Pancreas (tissue), 10 donors: ENCODE data around the gene BTNL3. TPM values are rescaled to one million over a fixed set of nuclear protein-coding genes. Genes with fewer than 3 reads are reported as not detected.
A peak's percentile ranks its signal among the peaks of the same experiment; 100 is the strongest.
"Not testable (repeated sequence)": the region's sequence is repeated elsewhere in the genome, so short reads cannot be mapped to it uniquely, and the experiment has no call there.

ENCODE experiments used
- ATAC-seq, 4 donors: fragments of 200-7000 bp; cut with Tn5 transposase; one replicate each; pipeline versions ENCODE4 v1.8.0 to v1.9.1; 2020; ENCODE audit warnings: mild to moderate bottlenecking in 4 of 4, moderate library complexity in 4 of 4
- DNase-seq, 6 donors: peaks; one replicate each; pipeline ENCODE4 v3.0.0-alpha.2; 2020
- FAIRE-seq: peaks from 2 replicates; lab custom pipeline; 2012; peaks lifted over from hg19 to GRCh38; lab: Jason Lieb, UNC
- H3K27ac ChIP-seq, 4 donors: fragments of 200-600 bp; sonication (generic); 1 replicate in 3 of 4; 2 replicates in 1 of 4; pipeline versions ENCODE4 v1.5.0 to v1.8.0; 2020
- H3K27me3 ChIP-seq, 4 donors: fragments of 200-600 bp; one replicate each; pipeline ENCODE4 v1.8.0; 2021
- H3K36me3 ChIP-seq, 3 donors: fragments of 200-600 bp; sonication (generic) in 1 of 3; one replicate each; pipeline versions ENCODE4 v1.5.0 to v1.8.0; 2020 to 2021
- H3K4me1 ChIP-seq, 3 donors: fragments of 200-600 bp; one replicate each; pipeline ENCODE4 v1.8.0; 2021
- H3K4me3 ChIP-seq, 4 donors: fragments of 200-600 bp; sonication (generic) in 2 of 4; one replicate each; pipeline versions ENCODE4 v1.5.0 to v1.8.0; 2020 to 2021
- H3K9me3 ChIP-seq, 4 donors: fragments of 200-600 bp; one replicate each; pipeline ENCODE4 v1.8.0; 2021
- WGBS, 2 donors: extraction: QIAGEN DNeasy Blood & Tissue Kit; methylation state at CpG; one replicate each; pipeline ENCODE4 v1.1.7; 2013; 5-methylcytosine and 5-hydroxymethylcytosine counted together
- intact Hi-C, 3 donors: fragments of 100-400 bp; cut with DNase I; formaldehyde crosslinking; loops; one replicate each; pipeline versions ENCODE4 v1.11.1 to v1.14.2; 2022
- polyA plus RNA-seq, 2 donors: library from polyadenylated mRNA; stranded (reverse); fragments of 200-250 nt; gene quantifications; one replicate each; pipeline ENCODE4 v1.2.3, GENCODE V29; 2013
- total RNA-seq, 6 donors: library from RNA; stranded (reverse); fragmentation: NEBNext Ultra II Directional in 4 of 6; extraction: Animal tissue kit (Norgen Biotek cat#: 25700) in 4 of 6; gene quantifications; one replicate each; pipeline versions ENCODE4 v1.2.1 to v1.2.4, GENCODE V29; 2021 to 2023
- TF ChIP-seq, protein P1 (sequence below), 4 donors: fragments of 200-600 bp; sonication (generic) in 3 of 4; IDR thresholded peaks; one replicate each; pipeline versions ENCODE4 v1.5.0 to v1.8.0; 2021; ENCODE audit warnings: antibody characterized with exemption in 4 of 4
- donor health status: healthy with polysubstance abuse.
- donor health status: DM: no; HTN: no; CAD: no; lungs with moderate emphysema.
- donor health status: DM: no; HTN: no; CAD: no.
- donor health status: control.
- donor health status: control.
- donor health status: Bipolar disorder and iron deficiency.
- donor health status: DM: yes; HTN: yes; CAD: no.
- donor health status: DM: no; HTN: no; CAD: no.
- donor health status: DM: no; HTN: no; CAD: no.
- donor health status: DM: yes; HTN: yes; CAD: no.

The BTNL3 gene
- total and polyA plus RNA-seq, 8 donors: 0.09 to 0.14 (median 0.14) TPM; not detected in 5

DNA sequence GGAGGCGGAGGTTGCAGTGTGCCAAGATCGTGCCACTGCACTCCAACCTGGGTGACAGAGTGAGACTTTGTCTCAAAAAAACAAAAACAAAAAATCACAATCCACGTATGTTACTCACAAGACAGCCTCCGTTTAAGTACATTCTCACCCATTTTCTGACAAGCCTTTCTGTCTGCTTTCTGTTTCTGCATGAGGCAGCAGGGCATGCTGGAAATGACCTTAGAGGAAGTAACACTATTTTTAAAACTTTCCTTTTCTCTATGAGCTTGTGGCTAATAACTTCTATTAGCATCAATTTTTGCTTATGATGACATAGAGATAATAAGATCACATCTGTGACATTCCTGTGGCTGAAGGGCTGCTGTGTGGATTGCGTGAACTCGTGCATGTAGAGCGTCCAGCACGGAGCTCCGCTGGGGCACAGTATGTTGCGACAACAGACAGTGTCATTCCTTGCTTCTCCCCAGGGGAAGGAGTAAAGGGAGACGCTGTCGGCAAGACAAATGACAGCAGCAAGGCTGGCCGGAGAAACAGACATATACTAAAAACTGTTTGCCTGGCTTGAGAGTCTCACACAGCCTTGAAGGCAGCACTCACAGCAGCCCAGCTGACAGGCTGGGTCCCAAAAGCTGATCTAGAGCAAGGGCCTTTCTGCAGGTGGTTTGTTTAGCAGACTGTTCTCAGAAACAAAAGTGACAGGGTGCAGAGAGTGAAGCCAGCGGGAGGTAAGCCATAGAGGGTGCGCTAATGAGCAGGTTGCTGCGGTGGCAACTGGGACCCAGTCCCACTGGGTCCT is 1.6 kb downstream of the BTNL3 start:
- DNase-seq (no peak), ATAC-seq (no peak), FAIRE-seq (no peak)
- no peaks in the 10 kb centered on the region for H3K4me1 ChIP-seq
- WGBS, 2 donors: 70 to 81% methylated on average over 16 of the region's 16 CpGs
- no peaks in the 10 kb centered on the region for H3K27me3 ChIP-seq
- H3K4me3 ChIP-seq: no peak overlapping the region
- H3K27ac ChIP-seq: no peak overlapping the region
- intact Hi-C loops: no loop called here
- H3K36me3 ChIP-seq: no peaks in the 10 kb centered on the region
- TF ChIP-seq, protein P1, sequence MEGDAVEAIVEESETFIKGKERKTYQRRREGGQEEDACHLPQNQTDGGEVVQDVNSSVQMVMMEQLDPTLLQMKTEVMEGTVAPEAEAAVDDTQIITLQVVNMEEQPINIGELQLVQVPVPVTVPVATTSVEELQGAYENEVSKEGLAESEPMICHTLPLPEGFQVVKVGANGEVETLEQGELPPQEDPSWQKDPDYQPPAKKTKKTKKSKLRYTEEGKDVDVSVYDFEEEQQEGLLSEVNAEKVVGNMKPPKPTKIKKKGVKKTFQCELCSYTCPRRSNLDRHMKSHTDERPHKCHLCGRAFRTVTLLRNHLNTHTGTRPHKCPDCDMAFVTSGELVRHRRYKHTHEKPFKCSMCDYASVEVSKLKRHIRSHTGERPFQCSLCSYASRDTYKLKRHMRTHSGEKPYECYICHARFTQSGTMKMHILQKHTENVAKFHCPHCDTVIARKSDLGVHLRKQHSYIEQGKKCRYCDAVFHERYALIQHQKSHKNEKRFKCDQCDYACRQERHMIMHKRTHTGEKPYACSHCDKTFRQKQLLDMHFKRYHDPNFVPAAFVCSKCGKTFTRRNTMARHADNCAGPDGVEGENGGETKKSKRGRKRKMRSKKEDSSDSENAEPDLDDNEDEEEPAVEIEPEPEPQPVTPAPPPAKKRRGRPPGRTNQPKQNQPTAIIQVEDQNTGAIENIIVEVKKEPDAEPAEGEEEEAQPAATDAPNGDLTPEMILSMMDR (IDR thresholded peaks at IDR 0.05): no peak
- no peaks in the 10 kb centered on the region for H3K9me3 ChIP-seq

DNA sequence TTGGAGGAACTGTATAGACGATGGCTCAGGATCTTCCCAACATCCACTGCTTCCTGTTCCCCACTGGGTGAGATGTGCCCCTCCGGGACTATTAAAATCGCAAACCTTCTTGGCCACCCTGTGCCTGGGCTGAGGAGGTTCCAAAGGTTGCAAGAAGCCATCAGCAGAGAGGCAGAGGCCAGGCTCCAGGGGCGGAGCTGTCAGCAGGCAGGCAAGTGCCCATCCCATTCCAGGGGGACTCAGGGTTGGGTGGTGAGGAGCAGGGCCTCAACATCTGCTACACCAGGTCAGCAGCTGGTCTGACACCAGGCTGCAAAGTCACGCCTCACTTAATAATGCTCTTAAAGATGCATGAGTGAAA is 2.2 kb downstream of the BTNL3 start:
- Histone ChIP-seq H3K27ac (no peak overlapping the region), H3K4me1 (no peaks in the 10 kb centered on the region), H3K9me3 (no peaks in the 10 kb centered on the region), H3K27me3 (no peaks in the 10 kb centered on the region), H3K4me3 (no peak overlapping the region), H3K36me3 (no peaks in the 10 kb centered on the region)
- TF ChIP-seq, protein P1 (IDR thresholded peaks at IDR 0.05): no peak
- no peak for DNase-seq
- no peak for ATAC-seq
- no peak for FAIRE-seq
- intact Hi-C loops: no loop called here
- WGBS, 2 donors: 72 to 79% methylated on average over 5 of the region's 5 CpGs

DNA sequence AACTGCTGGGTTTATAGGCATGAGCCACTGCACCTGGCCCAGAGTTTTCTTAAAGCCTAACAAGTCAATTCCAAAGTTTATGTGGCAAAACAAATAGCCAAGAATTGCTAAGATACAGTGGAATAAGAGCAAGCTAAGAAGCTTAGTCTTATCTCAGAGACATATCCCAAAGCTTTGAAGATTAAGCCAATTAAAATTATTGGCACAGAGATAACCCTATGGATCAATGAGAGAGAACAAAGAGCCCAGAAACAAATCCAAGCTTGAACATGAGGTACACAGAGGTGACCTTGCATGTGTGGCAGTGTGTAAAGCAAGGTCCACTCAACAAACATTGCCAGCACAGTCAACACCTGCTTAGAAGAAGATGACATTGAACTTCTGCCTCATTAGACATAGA is 13.3 kb downstream of the BTNL3 start:
- intact Hi-C loops: no loop called here
- ATAC-seq (peak in 3 of 4 donors; percentile 82 to 96 (median 95)), DNase-seq (no peak), FAIRE-seq (no peak)
- no peaks in the 10 kb centered on the region for H3K27me3 ChIP-seq
- no peaks in the 10 kb centered on the region for H3K9me3 ChIP-seq
- no peak overlapping the region for H3K4me3 ChIP-seq
- peak overlapping the region in 1 of 4 donors; percentile 15 for H3K27ac ChIP-seq
- H3K4me1 ChIP-seq: no peaks in the 10 kb centered on the region
- TF ChIP-seq, protein P1 (IDR thresholded peaks at IDR 0.05): no peak
- no peaks in the 10 kb centered on the region for H3K36me3 ChIP-seq

DNA sequence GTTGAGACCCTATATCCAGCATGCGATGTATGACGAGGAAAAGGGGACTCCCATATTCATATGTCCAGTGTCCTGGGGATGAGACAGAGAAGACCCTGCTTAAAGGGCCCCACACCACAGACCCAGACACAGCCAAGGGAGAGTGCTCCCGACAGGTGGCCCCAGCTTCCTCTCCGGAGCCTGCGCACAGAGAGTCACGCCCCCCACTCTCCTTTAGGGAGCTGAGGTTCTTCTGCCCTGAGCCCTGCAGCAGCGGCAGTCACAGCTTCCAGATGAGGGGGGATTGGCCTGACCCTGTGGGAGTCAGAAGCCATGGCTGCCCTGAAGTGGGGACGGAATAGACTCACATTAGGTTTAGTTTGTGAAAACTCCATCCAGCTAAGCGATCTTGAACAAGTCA is 17.1 kb downstream of the BTNL3 start:
- FAIRE-seq (no peak), DNase-seq (no peak), ATAC-seq (no peak)
- H3K9me3 ChIP-seq: no peaks in the 10 kb centered on the region
- no peak overlapping the region for H3K27ac ChIP-seq
- TF ChIP-seq, protein P1 (IDR thresholded peaks at IDR 0.05): no peak
- no peaks in the 10 kb centered on the region for H3K36me3 ChIP-seq
- WGBS, 2 donors: 78 to 83% methylated on average over 9 of the region's 9 CpGs
- intact Hi-C loops: loop anchor here in 1 of 3 donors (2.0 kb wide), 1 partner anchor 59 kb away; no protein-coding TSS in a partner anchor
- no peaks in the 10 kb centered on the region for H3K27me3 ChIP-seq
- no peak overlapping the region for H3K4me3 ChIP-seq
- no peaks in the 10 kb centered on the region for H3K4me1 ChIP-seq

DNA sequence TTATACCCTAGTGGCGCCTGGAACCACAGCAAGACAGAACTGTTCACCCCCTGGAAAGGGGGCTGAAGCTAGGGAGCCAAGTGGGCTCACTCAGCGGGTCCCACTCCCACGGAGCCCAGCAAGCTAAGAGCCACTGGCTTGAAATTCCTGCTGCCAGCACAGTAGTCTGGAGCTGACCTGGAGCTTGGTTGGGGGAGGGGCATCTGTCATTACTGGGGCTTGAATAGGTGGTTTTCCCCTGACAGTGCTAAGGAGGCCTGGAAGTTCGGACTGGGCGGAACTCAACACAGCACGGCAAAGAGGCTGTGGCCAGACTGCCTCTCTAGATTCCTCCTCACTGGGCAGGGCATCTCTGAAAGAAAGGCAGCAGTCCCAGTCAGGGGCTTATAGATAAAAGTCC is 19.5 kb downstream of the BTNL3 start:
- intact Hi-C loops: no loop called here
- Histone ChIP-seq H3K4me3 (no peak overlapping the region), H3K27ac (no peak overlapping the region), H3K9me3 (no peaks in the 10 kb centered on the region), H3K4me1 (no peaks in the 10 kb centered on the region), H3K27me3 (no peaks in the 10 kb centered on the region), H3K36me3 (no peaks in the 10 kb centered on the region)
- FAIRE-seq: no peak
- TF ChIP-seq, protein P1 (IDR thresholded peaks at IDR 0.05): no peak
- 70 to 82% methylated on average over 6 of the region's 6 CpGs for whole genome bisulfite sequencing, 2 donors
- no peak for DNase-seq
- ATAC-seq: no peak

DNA sequence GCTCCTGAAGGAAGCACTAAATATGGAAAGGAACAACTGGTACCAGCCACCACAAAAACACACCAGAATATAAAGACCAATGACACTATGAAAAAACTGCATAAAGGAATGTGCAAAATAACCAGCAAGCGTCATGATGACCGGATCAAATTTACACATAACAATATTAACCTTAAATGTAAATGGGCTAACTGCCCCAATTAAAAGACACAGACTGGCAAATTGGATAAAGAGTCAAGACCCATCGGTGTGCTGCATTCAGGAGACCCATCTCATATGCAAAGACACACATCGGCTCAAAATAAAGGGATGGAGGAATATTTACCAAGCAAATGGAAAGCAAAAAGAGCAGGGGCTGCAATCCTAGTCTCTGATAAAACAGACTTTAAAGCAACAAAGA is 21.4 kb downstream of the BTNL3 start:
- H3K4me3 ChIP-seq, ATAC-seq, FAIRE-seq, intact Hi-C loops, H3K4me1 ChIP-seq, H3K36me3 ChIP-seq, H3K27me3 ChIP-seq, H3K9me3 ChIP-seq, H3K27ac ChIP-seq, DNase-seq: not testable (repeated sequence)
- WGBS, 2 donors: 88 to 94% methylated on average over 4 of the region's 4 CpGs

DNA sequence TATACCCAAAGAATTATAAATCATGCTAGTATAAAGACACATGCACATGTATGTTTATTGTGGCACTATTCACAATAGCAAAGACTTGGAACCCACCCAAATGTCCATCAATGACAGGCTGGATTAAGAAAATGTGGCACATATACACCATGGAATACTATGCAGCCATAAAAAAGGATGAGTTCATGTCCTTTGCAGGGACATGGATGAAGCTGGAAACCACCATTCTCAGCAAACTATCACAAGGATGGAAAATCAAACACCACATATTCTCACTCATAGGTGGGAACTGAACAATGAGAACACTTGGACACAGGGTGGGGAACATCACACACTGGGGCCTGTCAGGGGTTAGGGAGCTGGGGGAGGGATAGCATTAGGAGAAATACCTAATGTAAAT is 26.0 kb downstream of the BTNL3 start:
- intact Hi-C loops, FAIRE-seq, ATAC-seq, H3K27ac ChIP-seq, H3K27me3 ChIP-seq, H3K4me3 ChIP-seq, H3K36me3 ChIP-seq, DNase-seq, H3K4me1 ChIP-seq, H3K9me3 ChIP-seq: not testable (repeated sequence)

DNA sequence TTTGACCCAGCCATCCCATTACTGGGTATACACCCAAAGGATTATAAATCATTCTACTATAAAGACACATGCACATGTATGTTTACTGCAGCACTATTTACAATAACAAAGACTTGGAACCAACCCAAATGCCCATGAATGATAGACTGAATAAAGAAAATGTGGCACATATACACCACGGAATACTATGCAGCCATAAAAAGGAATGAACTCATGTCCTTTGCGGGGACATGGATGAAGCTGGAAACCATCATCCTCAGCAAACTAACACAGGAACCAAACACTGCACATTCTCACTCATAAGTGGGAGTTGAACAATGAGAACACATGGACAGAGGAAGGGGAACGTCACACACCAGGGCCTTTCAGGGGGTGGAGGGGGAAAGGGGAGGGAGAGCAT is 28.8 kb downstream of the BTNL3 start:
- FAIRE-seq, H3K27ac ChIP-seq, ATAC-seq, DNase-seq, H3K4me3 ChIP-seq, H3K9me3 ChIP-seq, H3K36me3 ChIP-seq, intact Hi-C loops, H3K4me1 ChIP-seq, H3K27me3 ChIP-seq: not testable (repeated sequence)
- 84 to 86% methylated on average over 3 of the region's 3 CpGs for WGBS, 2 donors
